PFSK-1 (cell line): ENCODE measurements around the gene NAALADL2.

Experiments used
- FOXP2 ChIP-seq: optimal IDR thresholded peaks from 2 replicates; pipeline ENCODE3; 2011; ENCODE audit warnings: borderline replicate concordance, control low read depth, inconsistent platforms; ENCODE audit not compliant: insufficient read depth; ENCODE audit errors: extremely low read length, extremely low read depth
- POLR2AphosphoS5 ChIP-seq: IDR thresholded peaks from 2 replicates; pipeline ENCODE4 v1.6.1; 2012; ENCODE audit warnings: low read depth, mild to moderate bottlenecking, control low read depth, low read length, moderate library complexity
- REST ChIP-seq, 2 experiments: IDR thresholded peaks; 2 replicates each; pipeline versions ENCODE4 v1.6.1 to v1.8.0; 2011 to 2012; ENCODE audit warnings: low read depth in 2 of 2, low read length in 2 of 2, control low read depth in 1 of 2, inconsistent platforms in 1 of 2, mild to moderate bottlenecking in 1 of 2, moderate library complexity in 1 of 2; ENCODE audit not compliant: insufficient read depth in 1 of 2
- SIN3A ChIP-seq: IDR thresholded peaks from 2 replicates; pipeline ENCODE4 v1.6.1; 2012; ENCODE audit warnings: mild to moderate bottlenecking, low read length, moderate library complexity, borderline replicate concordance; ENCODE audit not compliant: insufficient read depth
- TAF1 ChIP-seq: IDR thresholded peaks from 2 replicates; pipeline ENCODE4 v1.6.1; 2012; ENCODE audit warnings: low read length, control low read depth, borderline replicate concordance; ENCODE audit not compliant: insufficient read depth

The NAALADL2 gene

GRCh38 chr3:175389560-175389959 is 530.4 kb downstream of the NAALADL2 start:
- no peak for TF ChIP-seq TAF1
- no peak for TF ChIP-seq FOXP2
- TF ChIP-seq SIN3A, result no peak
- TF ChIP-seq REST (IDR thresholded peaks at IDR 0.05; ENCODE audit: insufficient read depth in 1 of 2, low read depth in 2 of 2, low read length in 2 of 2), result no peak
- no peak for TF ChIP-seq POLR2AphosphoS5

- no peak for TF ChIP-seq TAF1
- TF ChIP-seq POLR2AphosphoS5, result no peak
- no peak for TF ChIP-seq SIN3A
- no peak for TF ChIP-seq FOXP2
- no peak for TF ChIP-seq REST (IDR thresholded peaks at IDR 0.05; ENCODE audit: insufficient read depth in 1 of 2, low read depth in 2 of 2, low read length in 2 of 2)
Measured at GRCh38 chr3:175391601-175392000, 532.5 kb downstream of the NAALADL2 start.

GRCh38 chr3:175392653-175393052 is 533.5 kb downstream of the NAALADL2 start:
- TF ChIP-seq POLR2AphosphoS5, result no peak
- TF ChIP-seq SIN3A, result no peak
- no peak for TF ChIP-seq FOXP2
- TF ChIP-seq REST (IDR thresholded peaks at IDR 0.05; ENCODE audit: insufficient read depth in 1 of 2, low read depth in 2 of 2, low read length in 2 of 2), result no peak
- no peak for TF ChIP-seq TAF1

GRCh38 chr3:175397372-175397771 is 538.2 kb downstream of the NAALADL2 start:
- TF ChIP-seq FOXP2, result no peak
- no peak for TF ChIP-seq SIN3A
- no peak for TF ChIP-seq TAF1
- no peak for TF ChIP-seq REST (IDR thresholded peaks at IDR 0.05; ENCODE audit: insufficient read depth in 1 of 2, low read depth in 2 of 2, low read length in 2 of 2)
- no peak for TF ChIP-seq POLR2AphosphoS5

GRCh38 chr3:175398676-175399075 is 539.5 kb downstream of the NAALADL2 start:
- no peak for TF ChIP-seq POLR2AphosphoS5
- no peak for TF ChIP-seq TAF1
- TF ChIP-seq REST (IDR thresholded peaks at IDR 0.05; ENCODE audit: insufficient read depth in 1 of 2, low read depth in 2 of 2, low read length in 2 of 2), result no peak
- TF ChIP-seq FOXP2, result no peak
- no peak for TF ChIP-seq SIN3A
